ENCODE measurements around the gene GPR132.
"Not testable (repeated sequence)": the region's sequence is repeated elsewhere in the genome, so short reads cannot be mapped to it uniquely, and the experiment has no call there.

The GPR132 gene

DNA sequence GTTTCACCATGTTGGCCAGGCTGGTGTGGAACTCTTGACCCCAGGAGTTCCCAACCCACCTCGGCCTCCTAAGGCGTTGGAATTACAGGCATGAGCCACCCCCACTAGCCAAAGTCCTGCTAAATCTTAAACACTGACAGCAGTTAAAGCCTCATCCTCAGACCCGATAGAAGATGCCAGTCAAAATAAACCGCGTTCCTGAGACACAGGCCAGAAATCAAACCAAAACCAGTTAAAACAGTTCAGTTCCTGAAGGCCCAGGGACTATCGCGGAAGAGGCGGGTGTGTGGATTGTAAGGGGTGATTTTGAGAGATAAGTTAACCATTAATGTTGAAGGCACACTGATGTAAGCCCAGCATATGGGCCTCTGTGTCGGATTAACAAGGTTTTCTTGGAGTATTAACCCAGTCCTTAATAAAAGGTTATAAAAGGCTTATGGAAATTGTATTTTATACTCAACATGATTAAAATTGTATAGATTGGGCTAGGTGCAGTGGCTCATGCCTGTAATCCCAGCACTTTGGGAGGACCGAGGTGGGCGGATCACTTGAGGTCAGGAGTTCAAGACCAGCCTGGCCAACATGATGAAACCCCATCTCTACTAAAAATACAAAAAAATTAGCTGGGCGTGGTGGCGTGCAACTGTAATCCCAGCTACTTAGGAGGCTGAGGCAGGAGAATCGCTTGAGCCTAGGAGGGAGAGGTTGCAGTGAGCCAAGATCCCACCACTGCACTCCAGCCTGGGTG lies 25.6 kb downstream of the GPR132 start:
- DNase-seq: no peak

- not testable (repeated sequence) for DNase-seq
These were observed 29.6 kb downstream of the GPR132 start for GRCh38 chr14:105035616-105036015.

GRCh38 chr14:105034315-105035039 lies 30.8 kb downstream of the GPR132 start:
- DNase-seq: no peak

- not testable (repeated sequence) for DNase-seq
These were observed 31.8 kb downstream of the GPR132 start for GRCh38 chr14:105033412-105033900.

- DNase-seq: not testable (repeated sequence)
These were observed 32.8 kb downstream of the GPR132 start for GRCh38 chr14:105032451-105032901.

DNA sequence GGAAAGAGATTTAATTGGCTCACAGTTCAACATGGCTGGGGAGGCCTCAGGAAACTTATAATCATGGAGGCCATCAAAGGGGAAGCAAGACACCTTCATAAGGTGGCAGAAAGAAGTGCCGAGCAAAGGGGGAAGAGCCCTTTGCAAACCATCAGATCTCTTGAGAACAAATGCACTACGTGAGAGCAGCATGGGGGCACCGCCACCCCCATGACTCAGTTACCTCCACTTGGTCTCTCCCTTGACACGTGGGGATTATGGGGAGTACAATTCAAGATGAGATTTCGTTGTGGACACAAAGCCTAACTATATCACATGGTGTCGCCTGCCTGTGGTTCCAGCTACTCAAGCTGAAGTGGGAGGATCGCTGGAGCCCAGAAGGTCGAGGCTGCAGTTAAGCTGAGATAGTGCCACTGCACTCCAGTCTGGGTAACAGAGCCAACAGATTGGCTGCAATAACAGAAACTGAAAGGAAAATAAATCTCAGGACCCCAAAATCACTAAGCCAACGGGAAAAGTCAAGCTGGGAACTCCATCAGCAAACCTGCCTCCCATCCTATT lies 34.3 kb downstream of the GPR132 start:
- DNase-seq: no peak

DNA sequence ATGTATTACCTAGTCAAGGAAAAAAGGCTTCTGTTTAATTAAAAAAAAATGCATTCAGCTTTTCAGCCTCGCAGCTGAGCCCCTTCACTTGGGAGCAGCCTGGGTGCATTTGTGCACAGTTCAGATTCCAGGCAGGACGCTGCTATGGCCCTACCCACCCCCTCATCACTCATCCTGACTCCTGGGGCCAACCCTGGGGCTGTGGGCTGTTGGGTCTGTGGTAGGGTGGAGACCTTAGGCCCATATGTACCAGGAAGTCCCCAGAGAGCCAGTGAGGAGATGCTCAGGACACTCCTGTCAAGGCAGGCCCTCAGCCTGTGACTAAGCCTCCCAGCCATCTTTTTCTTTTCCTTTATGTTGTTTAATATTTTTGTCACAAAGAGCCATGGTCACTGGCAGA lies 35.0 kb downstream of the GPR132 start:
- DNase-seq: no peak

DNA sequence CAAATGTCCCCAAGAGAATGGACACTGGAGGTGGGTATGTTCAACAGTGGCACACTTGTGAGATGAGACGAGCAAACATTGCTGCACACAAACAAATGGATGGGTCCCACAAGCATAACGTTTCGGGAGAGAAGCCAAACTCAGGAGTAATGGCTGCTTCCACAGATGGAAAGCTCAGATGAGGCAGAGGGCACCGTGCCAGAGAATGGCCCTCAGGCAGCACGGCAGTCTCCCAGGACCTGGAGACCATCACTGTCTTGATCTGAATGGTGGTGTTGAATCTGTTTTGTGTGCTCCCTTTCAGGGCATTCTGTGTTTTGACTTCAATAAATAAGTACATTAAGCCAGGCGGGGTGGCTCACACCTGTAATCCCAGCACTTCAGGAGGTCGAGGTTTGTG lies 35.8 kb downstream of the GPR132 start:
- DNase-seq: no peak

GRCh38 chr14:105028251-105028927 lies 36.8 kb downstream of the GPR132 start:
- no peak for DNase-seq

- DNase-seq: not testable (repeated sequence)
These were observed 37.5 kb downstream of the GPR132 start for GRCh38 chr14:105027718-105028117.

DNA sequence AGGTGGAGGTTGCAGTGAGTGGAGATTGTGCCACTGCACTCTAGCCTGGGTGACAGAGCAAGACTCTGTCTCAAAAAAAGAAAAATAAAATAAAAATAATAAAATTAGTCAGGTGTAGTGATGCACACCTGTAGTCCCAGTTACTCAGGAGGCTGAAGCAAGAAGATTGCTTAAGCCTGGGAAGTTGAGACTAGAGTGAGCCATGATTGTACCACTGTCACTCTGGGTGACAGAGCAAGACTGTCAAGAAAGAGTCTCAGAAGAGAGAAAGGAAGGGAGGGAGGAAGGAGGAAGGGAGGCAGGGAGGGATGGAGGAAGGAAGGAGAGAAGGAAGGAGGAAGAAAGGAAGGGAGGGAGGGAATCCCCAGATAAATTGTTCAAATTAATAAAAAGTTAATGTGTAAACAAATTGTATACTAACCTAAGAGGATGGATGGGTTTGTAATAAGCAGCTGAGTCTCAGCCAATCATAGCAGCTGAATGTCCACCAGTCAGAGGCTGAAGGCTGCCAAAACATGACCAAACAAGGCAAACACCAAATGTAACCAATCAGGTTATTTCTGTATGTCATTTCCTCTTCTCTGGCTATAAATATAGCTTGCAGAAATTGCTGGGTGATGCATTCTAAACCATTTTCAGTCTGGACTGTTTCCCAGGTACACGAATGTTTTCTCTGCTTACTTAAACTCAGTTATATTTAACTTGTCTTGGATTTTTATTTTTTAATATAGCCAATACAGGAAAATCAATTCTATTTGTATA lies 38.2 kb downstream of the GPR132 start:
- no peak for DNase-seq

- no peak for DNase-seq
These were observed 39.0 kb downstream of the GPR132 start for GRCh38 chr14:105026033-105026785.

- DNase-seq: no peak
These were observed 39.8 kb downstream of the GPR132 start for GRCh38 chr14:105025429-105025828.

- no peak for DNase-seq
These were observed 41.3 kb downstream of the GPR132 start for GRCh38 chr14:105023791-105024480.

DNA sequence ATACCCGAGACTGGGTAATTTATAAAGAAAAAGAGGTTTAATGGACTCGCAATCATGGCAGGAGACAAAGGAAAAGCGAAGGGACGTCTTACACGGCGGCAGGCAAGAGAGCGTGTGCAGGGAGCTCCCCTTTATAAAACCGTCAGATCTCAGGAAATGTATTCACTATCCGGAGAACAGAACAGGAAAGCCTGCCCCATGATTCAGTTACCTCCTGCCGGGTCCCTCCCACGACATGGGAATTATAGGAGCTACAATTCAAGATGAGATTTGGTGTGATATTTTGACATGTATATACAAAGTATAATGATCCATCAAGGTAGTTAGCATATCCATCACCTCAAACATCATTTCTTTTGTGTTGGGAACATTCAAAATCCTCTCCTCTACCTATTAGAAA lies 42.1 kb downstream of the GPR132 start:
- DNase-seq: no peak

GRCh38 chr14:105022276-105022670 lies 43.0 kb downstream of the GPR132 start:
- no peak for DNase-seq

GRCh38 chr14:105021656-105022275 lies 43.5 kb downstream of the GPR132 start:
- DNase-seq: peak; percentile 47

GRCh38 chr14:105020815-105021655 lies 44.2 kb downstream of the GPR132 start, which contains the start of gene CDCA4:
Gene CDCA4 (minus strand): TSS chr14:105021083. CDS start chr14:105011929, 9,154 bp downstream.
- peak; percentile 98 for DNase-seq

Data from NCI-H345 (cell line).